ENCODE measurements around the gene TMEM208. TPM values are rescaled to one million over a fixed set of nuclear protein-coding genes. Genes with fewer than 3 reads are reported as not detected.
A peak's percentile ranks its signal among the peaks of the same experiment; 100 is the strongest.

The TMEM208 gene
- total RNA-seq, 2 experiments from 2014 or later = 39.6 to 39.7 TPM

GRCh38 chr16:67216612-67217490, 10.1 kb upstream of the TMEM208 start:
- ChIA-PET CTCF (no interaction called here), POLR2A (interaction anchor here (1.2 kb wide), 1 partner anchor 9 kb away, joined by 3 read pairs; no protein-coding TSS in a partner anchor)
- H3K27me3 Mint-ChIP-seq = no peaks in the 10 kb centered on the region
- H3K9me3 Mint-ChIP-seq = no peaks in the 10 kb centered on the region
- H3K36me3 Mint-ChIP-seq (ENCODE audit: low read depth) = no peaks in the 10 kb centered on the region
- peaks cover 12% of the 10 kb centered on the region for H3K4me1 Mint-ChIP-seq
- no peak overlapping the region for H3K4me3 Mint-ChIP-seq
- DNase-seq = no peak
- no peak overlapping the region for H3K27ac Mint-ChIP-seq

DNA sequence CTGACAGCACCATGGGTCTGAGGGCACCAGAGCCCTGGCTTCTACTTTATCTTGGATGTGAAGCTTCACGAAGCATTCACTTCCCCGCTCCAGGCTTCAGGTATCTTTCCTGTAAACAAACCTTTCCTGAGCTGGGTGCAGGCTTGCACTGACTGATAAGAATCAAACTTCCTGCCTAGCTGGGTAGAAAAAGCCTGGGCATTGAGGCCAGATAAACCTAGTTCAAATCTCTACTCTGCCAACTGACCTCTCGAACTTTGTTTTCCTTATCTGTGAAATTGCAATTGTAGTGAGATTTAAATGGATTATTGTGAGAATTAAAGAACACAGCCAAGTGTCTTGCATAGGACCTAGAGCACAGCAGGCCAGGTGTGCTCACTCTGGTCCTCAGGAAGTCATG, 2.9 kb upstream of the TMEM208 start:
- H3K9me3 Mint-ChIP-seq = no peaks in the 10 kb centered on the region
- no peaks in the 10 kb centered on the region for H3K27me3 Mint-ChIP-seq
- ChIA-PET CTCF (interaction anchor here (1.8 to 6.2 kb wide), 2 partner anchors 22 to 176 kb away, joined by 4 to 58 read pairs; partner anchors contain the start of gene FHOD1), POLR2A (interaction anchor here (0.6 to 1.7 kb wide), 4 partner anchors 13 to 241 kb away, joined by 3 to 5 read pairs (median 3); partner anchors contain the start of gene FHOD1)
- peaks cover 15% of the 10 kb centered on the region for H3K36me3 Mint-ChIP-seq (ENCODE audit: low read depth)
- H3K4me3 Mint-ChIP-seq = no peak overlapping the region
- H3K4me1 Mint-ChIP-seq = peaks cover 57% of the 10 kb centered on the region
- H3K27ac Mint-ChIP-seq = peak overlapping the region; percentile 67
- DNase-seq = no peak

GRCh38 chr16:67226295-67226803, 581 bp upstream of the TMEM208 start:
- Mint-ChIP-seq H3K36me3 (ENCODE audit: low read depth) (peaks cover 39% of the 10 kb centered on the region), H3K27me3 (no peaks in the 10 kb centered on the region), H3K4me1 (peaks cover 61% of the 10 kb centered on the region), H3K4me3 (peak overlapping the region; percentile 100), H3K9me3 (no peaks in the 10 kb centered on the region), H3K27ac (peak overlapping the region; percentile 97)
- ChIA-PET CTCF (interaction anchor here (0.8 to 6.2 kb wide), 17 partner anchors 10 to 272 kb away, joined by 3 to 58 read pairs (median 5); partner anchors contain the start of genes FBXL8, FHOD1, PLEKHG4 and TRADD), POLR2A (interaction anchor here (0.7 to 4.8 kb wide), 15 partner anchors 11 to 255 kb away, joined by 3 to 187 read pairs (median 4); partner anchors contain the start of genes ATP6V0D1, E2F4, FHOD1 and MATCAP1)
- no peak for DNase-seq

DNA sequence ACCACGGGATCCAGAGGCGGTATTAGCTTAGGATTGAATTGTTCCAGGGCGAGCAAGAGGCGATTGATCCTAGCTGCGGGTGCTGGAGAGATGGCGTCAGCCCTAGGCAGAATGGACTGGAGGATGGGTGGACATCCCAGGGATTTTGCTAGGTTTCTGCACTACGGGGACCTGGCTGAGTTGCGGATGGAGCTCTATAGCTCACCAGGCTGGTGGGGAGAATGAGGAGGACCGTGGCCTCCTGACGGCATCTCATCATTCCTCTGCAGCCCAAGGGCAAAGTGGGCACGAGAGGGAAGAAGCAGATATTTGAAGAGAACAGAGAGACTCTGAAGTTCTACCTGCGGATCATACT, 614 bp downstream of the TMEM208 start:
- POLR2A ChIA-PET = interaction anchor here (1.0 to 4.8 kb wide), 13 partner anchors 12 to 254 kb away, joined by 3 to 187 read pairs (median 5); partner anchors contain the start of genes ATP6V0D1, E2F4, FHOD1 and MATCAP1
- peaks cover 48% of the 10 kb centered on the region for H3K36me3 Mint-ChIP-seq (ENCODE audit: low read depth)

DNA sequence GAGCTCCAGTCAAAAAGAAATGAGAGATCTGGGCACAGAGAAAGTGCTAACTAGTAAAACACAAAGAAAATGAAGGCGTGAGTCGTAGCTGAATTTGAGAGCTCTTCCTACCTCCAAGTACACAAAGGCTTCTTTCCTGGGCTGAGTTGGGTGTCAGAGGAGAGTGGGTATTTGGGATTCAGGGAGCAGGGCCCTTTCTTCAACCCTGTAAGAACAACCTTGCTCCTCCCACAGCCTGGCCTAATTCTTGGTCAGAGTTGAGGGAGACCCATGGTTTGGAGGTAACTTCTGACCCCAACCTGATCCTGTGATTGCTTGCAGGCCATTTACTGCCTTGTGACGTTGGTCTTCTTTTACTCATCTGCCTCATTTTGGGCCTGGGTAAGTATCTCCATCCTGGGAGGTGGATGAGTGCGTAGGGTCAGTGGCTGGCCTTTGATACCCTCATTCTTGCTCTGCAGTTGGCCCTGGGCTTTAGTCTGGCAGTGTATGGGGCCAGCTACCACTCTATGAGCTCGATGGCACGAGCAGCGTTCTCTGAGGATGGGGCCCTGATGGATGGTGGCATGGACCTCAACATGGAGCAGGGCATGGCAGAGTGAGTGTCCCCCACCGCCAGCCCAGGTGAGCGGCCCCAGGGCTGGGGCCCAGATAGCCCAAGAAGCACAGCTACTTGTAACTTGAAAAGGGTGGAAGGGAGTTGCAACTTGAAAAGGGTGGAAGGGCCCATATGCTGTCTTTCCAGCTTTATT, 1.3 kb downstream of the TMEM208 start:
- H3K9me3 Mint-ChIP-seq = no peaks in the 10 kb centered on the region
- H3K27ac Mint-ChIP-seq = peak overlapping the region; percentile 97
- peaks cover 52% of the 10 kb centered on the region for H3K36me3 Mint-ChIP-seq (ENCODE audit: low read depth)
- DNase-seq = no peak
- ChIA-PET POLR2A (interaction anchor here (1.0 to 4.8 kb wide), 4 partner anchors 13 to 69 kb away, joined by 4 to 187 read pairs (median 14); partner anchors contain the start of genes FHOD1 and SLC9A5), CTCF (interaction anchor here (0.7 to 6.2 kb wide), 10 partner anchors 8 to 200 kb away, joined by 3 to 58 read pairs (median 8); partner anchors contain the start of genes FBXL8, FHOD1, PLEKHG4 and TRADD)
- peaks cover 57% of the 10 kb centered on the region for H3K4me1 Mint-ChIP-seq
- peak overlapping the region; percentile 100 for H3K4me3 Mint-ChIP-seq
- H3K27me3 Mint-ChIP-seq = no peaks in the 10 kb centered on the region

More for the DNA sequence above, 614 bp downstream of the TMEM208 start:
- Mint-ChIP-seq H3K4me3 (peak overlapping the region; percentile 100), H3K4me1 (peaks cover 61% of the 10 kb centered on the region), H3K9me3 (no peaks in the 10 kb centered on the region), H3K27ac (peak overlapping the region; percentile 97), H3K27me3 (no peaks in the 10 kb centered on the region)
- CTCF ChIA-PET = interaction anchor here (0.7 to 6.2 kb wide), 13 partner anchors 8 to 214 kb away, joined by 3 to 58 read pairs (median 5); partner anchors contain the start of genes FBXL8, FHOD1, PLEKHG4 and TRADD
- no peak for DNase-seq

- Mint-ChIP-seq H3K4me1 (peaks cover 51% of the 10 kb centered on the region), H3K27me3 (no peaks in the 10 kb centered on the region), H3K4me3 (peak overlapping the region; percentile 47), H3K9me3 (no peaks in the 10 kb centered on the region), H3K27ac (no peak overlapping the region), H3K36me3 (ENCODE audit: low read depth) (peaks cover 57% of the 10 kb centered on the region)
- no peak for DNase-seq
- ChIA-PET CTCF (interaction anchor here (6.2 kb wide), 1 partner anchor 17 kb away, joined by 58 read pairs; the partner anchor contains the start of gene FHOD1), POLR2A (interaction anchor here (4.8 kb wide), 1 partner anchor 13 kb away, joined by 187 read pairs; the partner anchor contains the start of genes FHOD1 and SLC9A5)
Observed at GRCh38 chr16:67228905-67229304, 2.0 kb downstream of the TMEM208 start.

DNA sequence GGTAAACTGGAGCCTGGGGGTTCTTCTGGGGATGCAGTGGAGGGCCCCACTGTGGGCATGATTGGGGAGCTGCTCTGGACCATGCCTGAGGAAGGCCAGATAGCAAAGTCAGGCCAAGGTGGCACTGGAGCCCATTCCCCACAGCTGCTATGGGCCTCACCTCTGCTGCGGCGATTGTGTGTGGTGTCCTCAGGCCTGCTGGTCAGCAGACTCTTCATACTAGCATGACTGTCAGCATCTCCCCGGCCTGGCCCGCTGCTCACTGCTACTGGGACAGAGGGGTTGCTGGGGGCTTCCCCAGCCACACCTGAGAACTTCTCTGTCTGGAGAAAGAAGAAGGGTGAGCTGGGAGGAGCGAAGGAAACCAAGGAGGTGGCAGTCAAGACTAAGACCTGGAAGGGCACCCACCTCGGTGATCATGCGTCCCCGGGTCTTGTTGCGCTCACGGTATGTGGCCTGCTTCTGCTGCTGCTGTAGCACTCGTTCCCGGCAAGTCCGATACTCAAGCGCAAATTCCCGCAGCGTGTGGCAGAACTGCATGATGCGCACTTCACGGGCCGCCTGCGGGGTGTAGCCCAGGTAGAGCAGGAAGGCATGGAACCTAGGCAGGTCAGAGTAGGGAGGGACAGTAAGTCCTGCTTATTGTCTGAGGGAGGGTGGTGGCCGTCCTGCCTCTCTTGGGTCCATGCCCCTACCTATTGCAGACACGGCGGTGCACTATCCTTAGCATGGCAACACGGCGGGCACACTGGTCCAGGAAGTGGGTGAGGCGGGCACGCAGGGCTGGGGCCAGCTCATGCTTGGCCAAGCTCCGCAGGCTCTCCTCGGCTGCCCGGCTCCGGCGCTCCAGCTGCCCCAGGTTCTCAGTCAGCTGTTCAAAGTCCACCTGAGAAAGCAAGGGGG, 3.2 kb downstream of the TMEM208 start:
- DNase-seq = no peak
- Mint-ChIP-seq H3K4me1 (peaks cover 38% of the 10 kb centered on the region), H3K9me3 (no peaks in the 10 kb centered on the region), H3K36me3 (ENCODE audit: low read depth) (peaks cover 65% of the 10 kb centered on the region), H3K27ac (no peak overlapping the region), H3K4me3 (no peak overlapping the region), H3K27me3 (no peaks in the 10 kb centered on the region)
- CTCF ChIA-PET = no interaction called here
- POLR2A ChIA-PET = interaction anchor here (11.1 kb wide), 1 partner anchor 16 kb away, joined by 97 read pairs; the partner anchor contains the start of genes FHOD1 and SLC9A5

DNA sequence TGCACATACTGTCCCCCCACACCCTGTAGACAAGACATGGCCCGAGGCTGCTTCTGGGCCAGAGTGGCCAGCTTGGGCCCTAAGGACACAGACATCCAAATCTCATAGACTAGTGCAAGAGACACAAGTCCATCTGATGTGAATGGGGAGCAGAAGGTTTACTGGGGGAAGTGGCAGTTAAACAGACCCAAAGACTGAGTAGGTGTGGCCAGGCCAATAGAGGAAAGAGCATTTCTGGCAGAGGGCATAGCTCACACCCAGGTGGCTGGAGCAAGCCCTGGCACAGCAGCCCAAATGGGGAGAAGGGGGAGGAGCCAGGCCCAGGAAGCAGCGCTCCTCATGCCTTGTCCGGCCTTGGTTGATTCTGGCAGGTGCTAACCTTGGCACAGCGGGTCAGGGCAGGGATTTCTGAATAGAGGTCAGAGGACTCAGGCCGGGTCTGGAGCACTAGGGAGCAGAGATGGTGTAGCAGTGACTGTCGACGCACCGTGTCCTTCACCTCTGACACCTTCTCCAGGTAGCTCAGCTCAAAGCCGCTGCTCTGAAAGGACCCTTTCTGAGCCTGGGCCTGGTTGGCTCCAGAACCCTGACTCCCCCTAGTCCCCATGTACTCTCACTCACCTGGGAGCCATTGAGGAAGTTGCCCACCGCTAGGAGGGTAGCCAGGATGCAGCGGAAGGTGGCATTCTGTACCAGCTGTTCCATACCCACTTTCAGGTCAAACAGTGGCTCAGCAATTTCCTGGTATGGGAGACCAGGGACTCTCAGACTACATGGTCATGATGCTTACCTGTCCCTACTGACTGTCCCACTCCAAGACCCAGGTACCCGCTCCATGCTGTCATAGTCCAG, 4.1 kb downstream of the TMEM208 start:
- no peak overlapping the region for H3K27ac Mint-ChIP-seq
- peaks cover 35% of the 10 kb centered on the region for H3K4me1 Mint-ChIP-seq
- no peaks in the 10 kb centered on the region for H3K9me3 Mint-ChIP-seq
- ChIA-PET POLR2A (interaction anchor here (0.5 to 11.1 kb wide), 2 partner anchors 15 to 36 kb away, joined by 3 to 97 read pairs; partner anchors contain the start of genes FHOD1 and SLC9A5), CTCF (no interaction called here)
- H3K36me3 Mint-ChIP-seq (ENCODE audit: low read depth) = peaks cover 71% of the 10 kb centered on the region
- DNase-seq = no peak
- no peak overlapping the region for H3K4me3 Mint-ChIP-seq
- no peaks in the 10 kb centered on the region for H3K27me3 Mint-ChIP-seq

DNA sequence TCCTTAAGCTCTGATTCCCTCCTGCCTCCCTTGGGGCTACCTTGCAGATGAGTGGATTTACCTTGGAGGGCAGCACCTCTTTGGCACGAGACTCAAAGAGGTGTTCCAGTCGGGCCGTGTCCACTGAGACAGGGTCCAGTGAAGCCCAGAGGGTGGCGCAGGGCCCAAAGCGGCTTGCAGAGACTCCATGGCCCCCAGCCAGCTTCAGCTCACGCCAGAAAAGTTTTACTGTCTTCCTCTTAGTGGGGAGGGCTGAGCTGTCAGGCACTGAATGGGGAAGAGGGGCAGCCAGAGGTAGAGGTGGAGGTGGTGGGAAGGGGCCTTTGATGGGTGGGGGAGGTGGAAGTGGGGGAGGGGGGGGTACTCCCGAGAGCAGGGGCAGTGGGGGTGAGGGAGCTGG, 6.7 kb downstream of the TMEM208 start:
- no peaks in the 10 kb centered on the region for H3K9me3 Mint-ChIP-seq
- H3K27me3 Mint-ChIP-seq = no peaks in the 10 kb centered on the region
- ChIA-PET CTCF (no interaction called here), POLR2A (interaction anchor here (0.8 to 11.1 kb wide), 2 partner anchors 13 to 25 kb away, joined by 4 to 97 read pairs; partner anchors contain the start of genes FHOD1 and SLC9A5)
- no peak overlapping the region for H3K4me3 Mint-ChIP-seq
- no peak overlapping the region for H3K27ac Mint-ChIP-seq
- DNase-seq = no peak
- peaks cover 83% of the 10 kb centered on the region for H3K36me3 Mint-ChIP-seq (ENCODE audit: low read depth)
- H3K4me1 Mint-ChIP-seq = peaks cover 35% of the 10 kb centered on the region

DNA sequence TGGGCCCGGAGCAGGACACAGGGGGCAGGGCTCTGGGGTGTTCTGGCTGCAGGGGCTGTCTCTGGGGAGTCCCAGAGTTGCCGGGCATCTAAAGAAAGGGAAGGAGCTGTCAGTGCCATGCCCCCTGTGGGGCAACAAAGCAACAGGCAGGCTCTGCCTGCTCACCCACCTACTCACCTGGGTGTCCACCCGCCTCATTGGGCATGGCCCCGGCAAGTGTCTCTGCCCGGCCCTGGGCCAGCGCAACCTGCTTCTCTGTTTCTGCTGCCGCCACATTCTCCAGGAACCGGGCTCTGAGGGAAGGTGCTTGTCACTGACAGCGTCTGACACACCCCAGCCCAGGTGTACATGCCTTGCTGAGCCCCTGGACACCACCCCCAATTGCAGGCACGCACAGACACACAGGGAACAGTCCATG, 7.3 kb downstream of the TMEM208 start:
- Mint-ChIP-seq H3K4me1 (peaks cover 33% of the 10 kb centered on the region), H3K27me3 (no peaks in the 10 kb centered on the region), H3K27ac (peak overlapping the region; percentile 26), H3K9me3 (no peaks in the 10 kb centered on the region), H3K4me3 (no peak overlapping the region), H3K36me3 (ENCODE audit: low read depth) (peaks cover 82% of the 10 kb centered on the region)
- POLR2A ChIA-PET = interaction anchor here (11.1 to 15.4 kb wide), 2 partner anchors 7 to 12 kb away, joined by 97 to 187 read pairs; partner anchors contain the start of genes FHOD1, SLC9A5 and TMEM208
- no peak for DNase-seq
- CTCF ChIA-PET = no interaction called here
